AG09319 (cell line): ENCODE results near the gene IGSF21.

Experiments used
- DNase-seq: peaks from one replicate; pipeline ENCODE4 v3.0.0-alpha.2; 2010; ENCODE audit warnings: low read depth; ENCODE audit errors: extremely low read depth
- TF ChIP-seq, protein P1 (sequence below): IDR thresholded peaks from 2 replicates; pipeline ENCODE4 v1.5.1; 2011; ENCODE audit warnings: low read depth, mild to moderate bottlenecking, inconsistent platforms, low read length, moderate library complexity

Gene IGSF21

DNA sequence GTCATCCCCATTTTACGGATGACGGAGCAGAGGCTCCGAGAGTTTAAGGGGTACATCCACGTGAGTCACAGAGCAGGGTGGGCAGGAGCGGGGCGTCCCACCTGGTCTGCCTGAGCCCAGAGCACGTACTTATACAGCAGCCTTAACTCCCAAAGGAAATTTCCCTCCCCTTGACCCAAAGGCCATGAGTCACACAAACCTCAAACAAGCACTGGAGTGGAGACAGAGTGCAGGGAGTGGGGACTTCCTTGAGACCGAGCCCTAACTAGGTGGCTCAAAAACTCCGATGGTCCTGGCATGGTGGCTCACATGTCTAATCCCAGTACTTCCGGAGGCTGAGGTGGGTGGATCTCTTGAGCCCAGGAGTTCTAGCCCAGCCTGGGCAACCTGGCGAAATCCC, 231.6 kb downstream of the IGSF21 start:
- TF ChIP-seq, protein P1, sequence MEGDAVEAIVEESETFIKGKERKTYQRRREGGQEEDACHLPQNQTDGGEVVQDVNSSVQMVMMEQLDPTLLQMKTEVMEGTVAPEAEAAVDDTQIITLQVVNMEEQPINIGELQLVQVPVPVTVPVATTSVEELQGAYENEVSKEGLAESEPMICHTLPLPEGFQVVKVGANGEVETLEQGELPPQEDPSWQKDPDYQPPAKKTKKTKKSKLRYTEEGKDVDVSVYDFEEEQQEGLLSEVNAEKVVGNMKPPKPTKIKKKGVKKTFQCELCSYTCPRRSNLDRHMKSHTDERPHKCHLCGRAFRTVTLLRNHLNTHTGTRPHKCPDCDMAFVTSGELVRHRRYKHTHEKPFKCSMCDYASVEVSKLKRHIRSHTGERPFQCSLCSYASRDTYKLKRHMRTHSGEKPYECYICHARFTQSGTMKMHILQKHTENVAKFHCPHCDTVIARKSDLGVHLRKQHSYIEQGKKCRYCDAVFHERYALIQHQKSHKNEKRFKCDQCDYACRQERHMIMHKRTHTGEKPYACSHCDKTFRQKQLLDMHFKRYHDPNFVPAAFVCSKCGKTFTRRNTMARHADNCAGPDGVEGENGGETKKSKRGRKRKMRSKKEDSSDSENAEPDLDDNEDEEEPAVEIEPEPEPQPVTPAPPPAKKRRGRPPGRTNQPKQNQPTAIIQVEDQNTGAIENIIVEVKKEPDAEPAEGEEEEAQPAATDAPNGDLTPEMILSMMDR = no peak
- DNase-seq = no peak

DNA sequence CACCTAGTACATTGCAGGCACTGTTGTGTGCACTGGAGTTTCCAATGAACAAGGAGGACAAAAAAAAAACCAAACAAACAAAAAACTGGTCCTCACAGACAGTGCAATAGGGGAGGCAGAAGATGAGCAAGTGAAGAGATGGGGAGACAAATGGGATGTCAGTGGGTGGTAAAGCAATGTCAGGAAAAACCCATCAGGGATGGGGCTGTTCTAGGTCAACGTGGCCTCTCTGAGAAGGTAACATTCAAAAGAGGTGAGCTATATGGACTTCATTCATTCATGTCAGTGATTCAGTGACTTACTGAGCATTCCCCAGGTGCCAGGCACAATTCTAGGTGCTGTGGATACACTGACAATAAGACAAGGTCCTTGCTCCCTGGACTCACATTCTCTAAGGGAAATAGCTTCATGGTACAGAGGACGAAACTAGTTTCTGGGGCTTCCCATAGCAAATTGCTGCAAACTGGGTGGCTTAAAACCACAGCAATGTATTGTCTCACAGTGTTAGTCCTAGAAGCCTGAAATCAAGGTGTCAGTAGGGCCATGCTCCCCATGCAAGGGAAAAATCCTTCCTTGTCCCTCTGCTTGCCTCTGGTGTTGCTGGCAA, 232.7 kb downstream of the IGSF21 start:
- TF ChIP-seq, protein P1 = no peak
- no peak for DNase-seq

DNA sequence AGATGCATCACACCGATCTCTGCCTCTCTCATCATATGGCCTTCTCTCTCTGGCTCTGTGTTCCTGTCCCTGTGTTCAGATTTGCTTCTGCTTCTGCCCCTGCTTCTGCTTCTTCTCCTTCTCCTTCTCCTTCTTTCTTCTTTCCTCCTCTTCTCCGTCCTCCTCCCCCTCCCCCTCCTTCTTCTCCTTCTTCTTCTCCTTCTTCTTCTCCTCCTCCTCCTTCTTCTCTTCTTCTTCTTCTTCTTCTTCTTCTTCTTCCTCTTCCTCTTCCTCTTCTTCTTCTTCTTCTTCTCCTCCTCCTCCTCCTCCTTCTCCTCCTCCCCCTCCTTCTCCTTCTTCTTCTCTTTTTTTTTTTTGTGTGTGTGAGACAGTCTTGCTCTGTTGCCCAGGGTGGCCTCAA, 233.2 kb downstream of the IGSF21 start:
- TF ChIP-seq, protein P1 = no peak
- DNase-seq = no peak

DNA sequence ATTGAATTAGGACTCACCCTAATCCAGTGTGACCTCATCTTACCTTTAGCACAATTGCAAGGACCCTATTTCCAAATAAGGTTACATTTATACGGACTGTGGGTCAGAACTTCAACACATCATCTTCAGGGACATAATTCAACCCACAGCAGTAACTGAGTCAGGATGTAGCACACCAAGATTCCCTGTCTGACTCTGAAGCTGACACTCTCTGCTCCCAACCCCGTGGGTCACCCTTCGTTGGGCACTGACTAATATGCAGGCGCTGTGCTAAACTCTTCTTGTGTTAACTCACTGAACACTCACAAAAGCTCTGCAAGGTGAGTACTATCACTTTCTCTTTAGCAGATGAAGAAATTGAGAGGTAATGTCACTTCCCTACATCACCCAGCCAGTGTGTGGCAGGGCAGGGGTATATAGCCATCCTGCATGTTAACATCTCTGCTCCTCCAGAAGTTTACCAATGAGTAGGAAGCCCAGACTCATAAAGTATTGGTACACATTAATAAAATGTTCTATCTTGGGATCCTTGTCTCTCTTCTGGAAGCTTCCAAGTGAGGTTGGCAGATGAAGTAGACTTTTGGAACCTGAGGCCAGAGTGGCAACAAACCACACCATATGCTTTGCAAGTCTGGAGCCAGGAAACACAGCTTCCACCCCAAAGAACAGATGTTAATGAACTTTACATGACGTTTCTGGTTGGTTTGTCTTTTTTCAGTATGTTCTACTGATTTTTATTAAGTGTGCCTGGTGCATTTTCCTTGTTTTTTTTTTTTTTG, 233.9 kb downstream of the IGSF21 start:
- TF ChIP-seq, protein P1 = no peak
- no peak for DNase-seq

DNA sequence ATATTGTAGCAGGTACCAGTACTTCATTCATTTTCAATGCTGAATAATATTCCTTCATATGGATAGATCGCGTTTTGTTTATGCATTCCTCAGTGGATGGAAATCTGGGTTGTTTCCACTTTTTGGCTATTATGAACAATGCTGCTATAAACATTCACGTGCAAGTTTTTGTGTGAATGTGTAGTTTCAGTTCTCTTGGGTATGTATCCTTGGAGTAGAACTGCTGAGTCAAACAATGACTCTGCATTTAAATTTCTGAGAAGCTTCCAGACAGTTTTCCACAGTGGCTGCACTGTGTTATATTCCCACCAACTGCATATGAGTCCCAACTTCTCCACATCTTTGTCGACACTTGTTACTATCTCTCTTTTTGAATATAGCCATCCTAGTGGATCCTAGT, 235.1 kb downstream of the IGSF21 start:
- DNase-seq = no peak
- TF ChIP-seq, protein P1 = no peak

DNA sequence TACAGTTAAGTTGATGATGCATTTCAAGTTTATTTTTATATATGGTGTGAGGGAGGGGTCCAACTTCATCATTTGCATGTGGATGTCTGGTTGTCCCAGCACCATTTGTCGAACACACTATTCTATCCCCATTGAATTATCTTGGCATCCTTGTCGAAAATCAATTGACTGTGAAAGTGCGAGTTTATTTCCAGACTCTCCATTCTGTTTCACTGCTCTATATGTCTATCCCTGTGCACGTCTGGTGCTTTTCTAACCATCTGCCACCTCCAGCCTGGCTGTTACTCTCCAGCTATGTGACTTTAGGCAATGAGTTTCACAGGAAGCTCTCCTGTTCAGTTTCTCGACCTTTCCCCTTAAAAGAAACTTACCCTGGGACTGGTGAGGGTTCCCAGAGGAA, 236.0 kb downstream of the IGSF21 start:
- TF ChIP-seq, protein P1 = no peak
- DNase-seq = no peak

DNA sequence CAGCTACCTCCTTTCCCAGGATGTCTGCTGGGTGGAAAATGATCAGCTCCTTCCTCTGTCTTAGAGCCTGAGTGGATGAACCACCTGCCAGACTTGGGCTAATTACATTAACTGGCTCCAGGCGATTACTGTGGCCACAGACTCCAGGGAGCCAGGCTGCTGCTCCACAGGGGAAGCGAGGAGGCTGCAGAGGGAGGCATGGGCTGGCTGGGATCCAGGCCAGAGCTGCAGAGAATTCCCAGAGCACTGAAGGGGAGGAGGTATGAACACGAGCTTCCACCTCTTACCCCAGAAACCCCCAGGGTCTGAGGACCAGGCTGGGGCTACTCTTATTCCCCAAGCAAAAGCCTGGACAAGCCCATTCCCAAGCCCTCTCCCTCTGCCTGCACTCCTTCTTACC, 237.2 kb downstream of the IGSF21 start:
- TF ChIP-seq, protein P1 = no peak
- DNase-seq = no peak
